ENCODE measurements around the gene RUSF1. TPM values are rescaled to one million over a fixed set of nuclear protein-coding genes. Genes with fewer than 3 reads are reported as not detected.
"Not testable (repeated sequence)": the region's sequence is repeated elsewhere in the genome, so short reads cannot be mapped to it uniquely, and the experiment has no call there.

The RUSF1 gene
- total and polyA plus RNA-seq, 8 donors = 39.9 to 96.7 (median 51.0) TPM

DNA sequence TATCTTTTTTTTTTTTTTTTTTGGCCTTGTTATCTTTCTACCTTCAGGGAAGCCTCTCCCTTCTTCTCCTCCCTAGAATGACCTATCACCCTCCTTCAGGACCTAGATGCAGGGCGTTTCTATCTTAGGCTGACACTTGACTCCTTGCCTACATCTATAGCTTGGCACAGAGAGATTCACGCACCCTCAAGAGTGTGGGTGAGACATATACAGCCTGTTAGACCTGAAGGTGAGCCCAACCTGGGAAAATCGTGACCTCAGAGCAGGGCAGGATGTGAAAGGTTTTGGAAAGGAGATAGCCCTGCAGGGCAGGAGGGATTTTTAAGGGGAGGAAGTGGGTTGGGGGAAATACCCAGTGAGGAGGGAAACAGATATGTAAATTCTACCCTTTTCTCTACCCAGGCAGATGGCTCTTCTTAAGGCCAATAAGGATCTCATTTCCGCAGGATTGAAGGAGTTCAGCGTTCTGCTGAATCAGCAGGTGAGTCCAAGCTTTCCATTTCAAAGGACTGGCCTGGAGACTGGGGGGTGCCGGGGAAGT is 19.6 kb upstream of the RUSF1 start, which contains the start of gene AHSP:
TSS of gene AHSP (plus strand) at position 167 of the 541 bp plus-strand sequence. CDS start at position 407, 240 bp downstream.
- no peaks in the 10 kb centered on the region for H3K27me3 ChIP-seq
- WGBS, 2 donors = 49 to 50% methylated on average over 6 of the region's 6 CpGs
- FAIRE-seq = no peak
- no peak for TF ChIP-seq CTCF (IDR thresholded peaks at IDR 0.05)
- H3K4me3 ChIP-seq = peak within 1 kb of the TSS in 1 of 4 donors; percentile 39
- no peaks in the 10 kb centered on the region for H3K36me3 ChIP-seq
- H3K4me1 ChIP-seq = no peaks in the 10 kb centered on the region
- no peak for DNase-seq
- intact Hi-C loops (cut with DNase I) = no loop called here
- peak within 1 kb of the TSS in 1 of 4 donors; percentile 35 for H3K27ac ChIP-seq
- ATAC-seq = no peak
- no peaks in the 10 kb centered on the region for H3K9me3 ChIP-seq

- H3K4me3 ChIP-seq = no peak overlapping the region
- ATAC-seq (no peak), DNase-seq (no peak), FAIRE-seq (no peak)
- no peak overlapping the region for H3K27ac ChIP-seq
- H3K36me3 ChIP-seq = no peaks in the 10 kb centered on the region
- H3K9me3 ChIP-seq = no peaks in the 10 kb centered on the region
- no peaks in the 10 kb centered on the region for H3K27me3 ChIP-seq
- intact Hi-C loops (cut with DNase I) = no loop called here
- 66 to 87% methylated on average over 3 of the region's 3 CpGs for WGBS, 2 donors
- no peak for TF ChIP-seq CTCF (IDR thresholded peaks at IDR 0.05)
- H3K4me1 ChIP-seq = no peaks in the 10 kb centered on the region
These were observed 16.9 kb upstream of the RUSF1 start for GRCh38 chr16:31525113-31525512.

DNA sequence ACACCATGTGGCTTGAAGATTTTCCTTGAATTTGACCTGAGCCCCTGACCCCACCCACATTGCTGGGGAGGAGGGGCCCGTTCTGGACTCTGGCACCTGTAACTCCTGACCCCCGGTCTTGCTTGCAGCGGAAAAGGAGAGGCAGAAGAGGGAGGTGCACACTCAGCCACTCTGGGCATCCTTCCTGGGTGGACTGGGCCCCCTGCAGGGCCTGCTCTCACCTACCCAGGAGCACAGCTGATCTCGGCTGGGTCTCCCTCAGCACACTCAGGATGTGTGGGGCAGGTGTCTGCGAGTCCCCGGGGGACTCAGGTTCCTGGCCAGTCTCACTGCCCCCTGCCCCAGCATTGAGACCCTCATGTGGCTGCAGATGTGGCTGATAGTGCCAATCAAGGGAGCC is 15.6 kb upstream of the RUSF1 start:
- H3K36me3 ChIP-seq; H3K27ac ChIP-seq; intact Hi-C loops (cut with DNase I); H3K9me3 ChIP-seq; DNase-seq; H3K4me1 ChIP-seq; FAIRE-seq; ATAC-seq; H3K27me3 ChIP-seq; H3K4me3 ChIP-seq: not testable (repeated sequence)
- 54 to 63% methylated on average over 3 of the region's 6 CpGs for WGBS, 2 donors

GRCh38 chr16:31522071-31522470 is 13.9 kb upstream of the RUSF1 start:
- H3K27ac ChIP-seq = no peak overlapping the region
- FAIRE-seq (no peak), ATAC-seq (no peak), DNase-seq (no peak)
- H3K4me1 ChIP-seq = no peaks in the 10 kb centered on the region
- H3K36me3 ChIP-seq = no peaks in the 10 kb centered on the region
- H3K9me3 ChIP-seq = no peaks in the 10 kb centered on the region
- no peak overlapping the region for H3K4me3 ChIP-seq
- H3K27me3 ChIP-seq = no peaks in the 10 kb centered on the region
- TF ChIP-seq CTCF (IDR thresholded peaks at IDR 0.05) = no peak
- 70 to 82% methylated on average over 6 of the region's 6 CpGs for WGBS, 2 donors
- intact Hi-C loops (cut with DNase I) = no loop called here

GRCh38 chr16:31521368-31521767 is 13.2 kb upstream of the RUSF1 start:
- 73 to 100% methylated on average over 3 of the region's 3 CpGs for WGBS, 2 donors
- intact Hi-C loops (cut with DNase I) = no loop called here
- H3K9me3 ChIP-seq = no peaks in the 10 kb centered on the region
- no peak for TF ChIP-seq CTCF (IDR thresholded peaks at IDR 0.05)
- ATAC-seq = no peak
- no peaks in the 10 kb centered on the region for H3K27me3 ChIP-seq
- no peaks in the 10 kb centered on the region for H3K4me1 ChIP-seq
- DNase-seq = no peak
- FAIRE-seq = no peak
- no peak overlapping the region for H3K27ac ChIP-seq
- H3K36me3 ChIP-seq = no peaks in the 10 kb centered on the region
- H3K4me3 ChIP-seq = no peak overlapping the region

Measured in pancreas (tissue), 10 donors.